ENCODE data around the gene PRLHR. TPM values are rescaled to one million over a fixed set of nuclear protein-coding genes. Genes with fewer than 3 reads are reported as not detected.

PRLHR gene
- polyA plus RNA-seq, 1 experiment: not detected

DNA sequence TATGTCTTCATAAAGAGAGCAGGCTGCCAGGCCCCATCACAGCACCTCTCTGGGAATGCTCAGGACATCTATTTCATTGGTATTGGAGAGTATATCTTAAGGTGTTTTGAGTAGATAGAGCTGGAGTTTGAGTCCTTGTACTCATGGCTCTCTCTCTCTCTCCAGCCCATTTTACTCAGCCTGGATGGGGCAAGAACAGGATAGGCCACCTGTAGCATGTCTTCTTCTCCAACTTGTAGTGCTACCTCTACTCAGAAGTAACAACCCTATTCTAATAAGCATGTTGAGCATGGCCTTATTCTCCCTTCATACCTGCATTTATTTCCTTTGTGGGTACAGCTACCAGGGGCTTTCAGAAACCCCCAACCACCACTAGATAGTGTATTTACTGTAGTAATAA lies 21.9 kb downstream of the PRLHR start:
- POLR2A ChIA-PET: no interaction called here
- H3K4me3 ChIP-seq (ENCODE audit: low read depth, low read length): no peak overlapping the region
- CTCF ChIA-PET: no interaction called here
- TF ChIP-seq, protein P1, sequence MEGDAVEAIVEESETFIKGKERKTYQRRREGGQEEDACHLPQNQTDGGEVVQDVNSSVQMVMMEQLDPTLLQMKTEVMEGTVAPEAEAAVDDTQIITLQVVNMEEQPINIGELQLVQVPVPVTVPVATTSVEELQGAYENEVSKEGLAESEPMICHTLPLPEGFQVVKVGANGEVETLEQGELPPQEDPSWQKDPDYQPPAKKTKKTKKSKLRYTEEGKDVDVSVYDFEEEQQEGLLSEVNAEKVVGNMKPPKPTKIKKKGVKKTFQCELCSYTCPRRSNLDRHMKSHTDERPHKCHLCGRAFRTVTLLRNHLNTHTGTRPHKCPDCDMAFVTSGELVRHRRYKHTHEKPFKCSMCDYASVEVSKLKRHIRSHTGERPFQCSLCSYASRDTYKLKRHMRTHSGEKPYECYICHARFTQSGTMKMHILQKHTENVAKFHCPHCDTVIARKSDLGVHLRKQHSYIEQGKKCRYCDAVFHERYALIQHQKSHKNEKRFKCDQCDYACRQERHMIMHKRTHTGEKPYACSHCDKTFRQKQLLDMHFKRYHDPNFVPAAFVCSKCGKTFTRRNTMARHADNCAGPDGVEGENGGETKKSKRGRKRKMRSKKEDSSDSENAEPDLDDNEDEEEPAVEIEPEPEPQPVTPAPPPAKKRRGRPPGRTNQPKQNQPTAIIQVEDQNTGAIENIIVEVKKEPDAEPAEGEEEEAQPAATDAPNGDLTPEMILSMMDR (IDR thresholded peaks at IDR 0.05; ENCODE audit: insufficient read depth, low read depth, low read length): no peak
- no peak for DNase-seq (ENCODE audit: low read depth)
- peaks cover 3% of the 10 kb centered on the region for H3K27me3 ChIP-seq (ENCODE audit: control insufficient read depth, insufficient read depth, low read length)
- no peaks in the 10 kb centered on the region for H3K36me3 ChIP-seq (ENCODE audit: control insufficient read depth, insufficient read depth, low read length)

DNA sequence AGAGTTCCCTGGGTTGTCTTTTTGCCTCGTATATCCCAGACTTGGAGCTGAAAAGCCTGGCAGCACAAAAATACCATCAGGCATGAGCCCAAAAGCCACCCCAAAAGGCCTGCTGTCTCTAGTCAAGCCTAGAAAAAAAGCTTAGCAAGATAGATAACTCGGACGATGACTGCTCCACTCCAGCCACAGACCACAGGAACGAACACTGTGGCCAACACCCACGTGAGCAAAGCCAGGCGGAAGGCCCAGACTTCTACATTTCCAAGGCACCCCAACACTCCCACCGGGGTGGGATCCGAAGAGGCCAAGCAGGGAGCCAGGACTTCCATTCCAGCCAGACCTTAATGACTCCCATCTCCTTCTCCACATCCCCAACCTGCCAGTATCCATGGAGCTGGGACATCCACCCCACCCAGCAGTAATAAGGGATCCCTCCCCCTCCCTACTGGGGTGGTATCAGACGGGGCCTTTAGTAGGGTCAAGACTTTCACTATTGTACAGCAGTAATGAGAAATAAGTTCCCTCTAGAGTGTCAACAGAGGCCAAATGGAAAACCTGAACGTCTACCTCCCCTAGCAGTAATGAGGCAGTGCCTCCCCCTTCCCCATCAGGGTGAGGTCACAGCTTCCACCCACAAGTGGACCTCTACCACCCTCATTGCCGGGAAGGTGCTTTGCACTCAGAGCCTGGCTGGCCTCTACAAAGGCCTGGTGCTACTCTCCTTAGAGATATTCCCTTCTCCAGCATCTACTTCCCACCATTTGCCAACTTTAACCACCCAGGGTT lies 23.0 kb downstream of the PRLHR start:
- POLR2A ChIA-PET: no interaction called here
- TF ChIP-seq, protein P1 (IDR thresholded peaks at IDR 0.05; ENCODE audit: insufficient read depth, low read depth, low read length): no peak
- no peak for DNase-seq (ENCODE audit: low read depth)
- no peaks in the 10 kb centered on the region for H3K36me3 ChIP-seq (ENCODE audit: control insufficient read depth, insufficient read depth, low read length)
- no peak overlapping the region for H3K4me3 ChIP-seq (ENCODE audit: low read depth, low read length)
- CTCF ChIA-PET: interaction anchor here (0.7 kb wide), 1 partner anchor 146 kb away, joined by 3 read pairs; no protein-coding TSS in a partner anchor
- H3K27me3 ChIP-seq (ENCODE audit: control insufficient read depth, insufficient read depth, low read length): peaks cover 3% of the 10 kb centered on the region

DNA sequence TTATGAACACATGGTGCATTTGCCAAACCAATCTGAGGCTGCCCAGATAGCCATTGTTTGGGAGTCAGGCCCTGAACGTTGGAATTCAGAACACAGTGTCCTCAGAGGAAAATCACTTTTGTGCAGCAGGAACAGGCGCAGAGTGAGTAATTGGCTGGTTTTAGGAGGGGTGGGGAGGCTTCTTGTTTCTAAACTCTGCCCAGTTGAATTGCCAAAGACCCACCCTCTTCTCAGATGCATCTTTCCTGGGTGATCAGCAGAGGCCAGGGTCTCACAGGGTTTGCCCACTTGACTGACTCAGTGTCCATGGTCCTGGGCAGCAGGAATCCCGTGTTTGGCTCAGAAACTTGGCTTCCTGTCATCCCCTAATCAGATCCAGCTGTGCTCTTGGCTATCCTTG lies 24.3 kb downstream of the PRLHR start:
- ChIA-PET POLR2A (no interaction called here), CTCF (interaction anchor here (1.2 to 5.3 kb wide), 2 partner anchors 15 to 149 kb away, joined by 4 to 66 read pairs; no protein-coding TSS in a partner anchor)
- peaks cover 3% of the 10 kb centered on the region for H3K27me3 ChIP-seq (ENCODE audit: control insufficient read depth, insufficient read depth, low read length)
- no peak for DNase-seq (ENCODE audit: low read depth)
- H3K4me3 ChIP-seq (ENCODE audit: low read depth, low read length): no peak overlapping the region
- TF ChIP-seq, protein P1 (IDR thresholded peaks at IDR 0.05; ENCODE audit: insufficient read depth, low read depth, low read length): no peak
- no peaks in the 10 kb centered on the region for H3K36me3 ChIP-seq (ENCODE audit: control insufficient read depth, insufficient read depth, low read length)

DNA sequence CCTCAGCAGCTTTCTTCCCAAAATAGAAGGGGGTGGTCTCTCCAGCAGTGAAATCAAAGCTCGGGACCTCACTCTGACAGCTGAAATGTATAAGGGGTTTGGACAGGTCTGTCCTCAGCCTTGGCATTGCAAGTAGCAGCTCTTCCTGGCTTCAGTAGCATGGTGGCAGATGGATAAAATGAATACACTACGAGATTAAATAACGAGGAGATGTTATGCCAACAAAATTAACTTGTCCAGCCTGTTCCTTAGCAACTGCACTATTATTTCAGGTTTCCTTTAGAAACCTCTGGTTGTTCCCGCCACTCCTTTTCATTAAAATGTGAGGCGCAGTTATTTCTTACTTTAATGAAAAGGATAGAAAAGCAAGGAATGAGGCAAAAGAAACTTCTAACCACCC lies 24.9 kb downstream of the PRLHR start:
- POLR2A ChIA-PET: no interaction called here
- DNase-seq (ENCODE audit: low read depth): no peak
- no peaks in the 10 kb centered on the region for H3K36me3 ChIP-seq (ENCODE audit: control insufficient read depth, insufficient read depth, low read length)
- TF ChIP-seq, protein P1 (IDR thresholded peaks at IDR 0.05; ENCODE audit: insufficient read depth, low read depth, low read length): no peak
- H3K4me3 ChIP-seq (ENCODE audit: low read depth, low read length): no peak overlapping the region
- peaks cover 3% of the 10 kb centered on the region; the same call in 1 of the 2 replicates for H3K27me3 ChIP-seq (ENCODE audit: control insufficient read depth, insufficient read depth, low read length)
- CTCF ChIA-PET: interaction anchor here (0.6 to 5.3 kb wide), 7 partner anchors 12 to 279 kb away, joined by 3 to 66 read pairs (median 4); no protein-coding TSS in a partner anchor

DNA sequence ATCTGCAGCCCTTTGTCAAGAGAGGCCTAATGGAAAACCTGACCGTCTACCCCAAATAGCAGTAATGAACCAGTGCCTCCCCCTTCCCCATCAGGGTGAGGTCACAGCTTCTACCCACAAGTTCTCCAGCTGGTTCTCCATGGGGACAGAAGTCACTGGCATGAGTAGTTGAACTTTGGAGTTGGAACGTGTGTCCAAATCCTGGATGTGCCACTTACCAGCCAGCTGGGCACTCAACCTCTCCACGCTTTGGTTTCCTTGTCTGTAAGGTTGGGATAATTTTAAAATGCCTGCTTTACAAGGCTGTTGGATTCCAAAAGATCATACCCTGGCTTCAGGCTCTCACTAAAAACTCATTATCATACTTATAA lies 25.6 kb downstream of the PRLHR start:
- Histone ChIP-seq H3K4me3 (ENCODE audit: low read depth, low read length) (no peak overlapping the region), H3K27me3 (ENCODE audit: control insufficient read depth, insufficient read depth, low read length) (peaks cover 4% of the 10 kb centered on the region; the same call in 1 of the 2 replicates), H3K36me3 (ENCODE audit: control insufficient read depth, insufficient read depth, low read length) (no peaks in the 10 kb centered on the region)
- TF ChIP-seq, protein P1 (IDR thresholded peaks at IDR 0.05; ENCODE audit: insufficient read depth, low read depth, low read length): no peak
- CTCF ChIA-PET: interaction anchor here (0.7 to 5.3 kb wide), 11 partner anchors 8 to 280 kb away, joined by 3 to 66 read pairs (median 6); no protein-coding TSS in a partner anchor
- POLR2A ChIA-PET: no interaction called here
- DNase-seq (ENCODE audit: low read depth): no peak
